AG04449 (cell line): Measurements from ENCODE around the gene SEPTIN1.
A peak's percentile ranks its signal among the peaks of the same experiment; 100 is the strongest.

Source experiments
- CTCF ChIA-PET: fragments of 350-600 bp; formaldehyde crosslinking; extraction: SDS; loops from one replicate; lab custom pipeline; 2021; ENCODE audit warnings: antibody characterized with exemption; lab: Yijun Ruan, JAX
- POLR2A ChIA-PET: fragments of 400-600, 350-600 bp; formaldehyde crosslinking; extraction: SDS; loops from one replicate; lab custom pipeline; 2020; ENCODE audit warnings: antibody characterized with exemption, inconsistent platforms; lab: Yijun Ruan, JAX
- DNase-seq: peaks from one replicate; pipeline ENCODE4 v3.0.0-alpha.2; 2010; ENCODE audit warnings: low read depth, low spot score
- H3K4me3 ChIP-seq: 2 replicates; pipeline ENCODE4 v1.5.1; 2011; ENCODE audit warnings: low read depth, mild to moderate bottlenecking, control low read depth, low read length
- CTCF ChIP-seq: IDR thresholded peaks from one replicate; pipeline ENCODE4 v1.5.1; 2011; ENCODE audit warnings: mild to moderate bottlenecking, moderate library complexity, low read length, control low read depth, inconsistent platforms; ENCODE audit not compliant: insufficient read depth; ENCODE audit errors: missing control alignments

SEPTIN1 gene

GRCh38 chr16:30382111-30382881 lies at the start of gene SEPTIN1:
SEPTIN1 (minus strand) TSS chr16:30382561; CDS start chr16:30382542, 19 bp downstream.
- H3K4me3 ChIP-seq = no peak within 1 kb of the TSS
- no peak for DNase-seq
- TF ChIP-seq CTCF = no peak
- ChIA-PET CTCF (interaction anchor here (1.0 kb wide), 1 partner anchor 12 kb away, joined by 5 read pairs; no protein-coding TSS in a partner anchor), POLR2A (interaction anchor here (1.0 to 1.9 kb wide), 2 partner anchors 11 to 13 kb away, joined by 6 to 8 read pairs; partner anchors contain the start of genes TBC1D10B and ZNF48)

- DNase-seq = no peak
These were observed 48.1 kb upstream of the SEPTIN1 start for GRCh38 chr16:30430428-30430970.

GRCh38 chr16:30429678-30430427 lies 47.5 kb upstream of the SEPTIN1 start, which contains the start of gene DCTPP1:
DCTPP1 (minus strand) TSS chr16:30430030; CDS start chr16:30429980, 50 bp downstream.
- CTCF ChIA-PET = interaction anchor here (0.5 to 3.6 kb wide), 40 partner anchors 9 to 384 kb away, joined by 3 to 43 read pairs (median 4); partner anchors contain the start of genes SEPHS2, ZNF688, ZNF747 and ZNF764
- POLR2A ChIA-PET = interaction anchor here (0.7 to 1.0 kb wide), 6 partner anchors 12 to 186 kb away, joined by 3 to 5 read pairs (median 3); partner anchors contain the start of gene SEPHS2
- peak; percentile 91 for DNase-seq
- H3K4me3 ChIP-seq = peak within 1 kb of the TSS; percentile 94
- TF ChIP-seq CTCF = peak; percentile 71

More at GRCh38 chr16:30430428-30430970, 48.1 kb upstream of the SEPTIN1 start:
- ChIA-PET POLR2A (interaction anchor here (0.8 to 1.0 kb wide), 3 partner anchors 13 to 185 kb away, joined by 3 to 5 read pairs (median 3); no protein-coding TSS in a partner anchor), CTCF (interaction anchor here (0.9 to 3.6 kb wide), 30 partner anchors 9 to 384 kb away, joined by 3 to 43 read pairs (median 5); partner anchors contain the start of genes SEPHS2, ZNF688 and ZNF747)
- peak overlapping the region; percentile 37 for H3K4me3 ChIP-seq
- no peak for TF ChIP-seq CTCF

- DNase-seq = no peak
- TF ChIP-seq CTCF = no peak
- H3K4me3 ChIP-seq = peak overlapping the region; percentile 94
- ChIA-PET CTCF (interaction anchor here (0.5 to 3.6 kb wide), 37 partner anchors 9 to 385 kb away, joined by 3 to 43 read pairs (median 5); partner anchors contain the start of genes SEPHS2, ZNF688, ZNF747 and ZNF764), POLR2A (interaction anchor here (0.7 to 1.0 kb wide), 5 partner anchors 13 to 128 kb away, joined by 3 to 5 read pairs (median 3); partner anchors contain the start of gene SEPHS2)
These were observed 47.0 kb upstream of the SEPTIN1 start for GRCh38 chr16:30429418-30429677.

- TF ChIP-seq CTCF = no peak
- CTCF ChIA-PET = interaction anchor here (3.6 kb wide), 1 partner anchor 201 kb away, joined by 23 read pairs; no protein-coding TSS in a partner anchor
- DNase-seq = no peak
- POLR2A ChIA-PET = no interaction called here
- H3K4me3 ChIP-seq = no peak overlapping the region
These were observed 45.7 kb upstream of the SEPTIN1 start for GRCh38 chr16:30428055-30428454.
